ENCODE measurements around the gene MLLT10.

GRCh38 chr10:21760332-21760731 is 226.3 kb downstream of the MLLT10 start:
- TF ChIP-seq EZH2 (IDR thresholded peaks at IDR 0.05) (no peak), POLR2AphosphoS5 (IDR thresholded peaks at IDR 0.05; ENCODE audit: borderline replicate concordance, low read depth, low read length) (no peak), FOXP2 (optimal IDR thresholded peaks at IDR 0.05; ENCODE audit: control extremely low read depth, extremely low read length, insufficient read depth) (no peak)
